Measurements from ENCODE around the gene PLEKHM1. TPM values are rescaled to one million over a fixed set of nuclear protein-coding genes. Genes with fewer than 3 reads are reported as not detected.
"Not testable (repeated sequence)": the region's sequence is repeated elsewhere in the genome, so short reads cannot be mapped to it uniquely, and the experiment has no call there.

PLEKHM1 gene
- total and polyA plus RNA-seq, 12 donors = 10.1 to 152 (median 51.6) TPM

DNA sequence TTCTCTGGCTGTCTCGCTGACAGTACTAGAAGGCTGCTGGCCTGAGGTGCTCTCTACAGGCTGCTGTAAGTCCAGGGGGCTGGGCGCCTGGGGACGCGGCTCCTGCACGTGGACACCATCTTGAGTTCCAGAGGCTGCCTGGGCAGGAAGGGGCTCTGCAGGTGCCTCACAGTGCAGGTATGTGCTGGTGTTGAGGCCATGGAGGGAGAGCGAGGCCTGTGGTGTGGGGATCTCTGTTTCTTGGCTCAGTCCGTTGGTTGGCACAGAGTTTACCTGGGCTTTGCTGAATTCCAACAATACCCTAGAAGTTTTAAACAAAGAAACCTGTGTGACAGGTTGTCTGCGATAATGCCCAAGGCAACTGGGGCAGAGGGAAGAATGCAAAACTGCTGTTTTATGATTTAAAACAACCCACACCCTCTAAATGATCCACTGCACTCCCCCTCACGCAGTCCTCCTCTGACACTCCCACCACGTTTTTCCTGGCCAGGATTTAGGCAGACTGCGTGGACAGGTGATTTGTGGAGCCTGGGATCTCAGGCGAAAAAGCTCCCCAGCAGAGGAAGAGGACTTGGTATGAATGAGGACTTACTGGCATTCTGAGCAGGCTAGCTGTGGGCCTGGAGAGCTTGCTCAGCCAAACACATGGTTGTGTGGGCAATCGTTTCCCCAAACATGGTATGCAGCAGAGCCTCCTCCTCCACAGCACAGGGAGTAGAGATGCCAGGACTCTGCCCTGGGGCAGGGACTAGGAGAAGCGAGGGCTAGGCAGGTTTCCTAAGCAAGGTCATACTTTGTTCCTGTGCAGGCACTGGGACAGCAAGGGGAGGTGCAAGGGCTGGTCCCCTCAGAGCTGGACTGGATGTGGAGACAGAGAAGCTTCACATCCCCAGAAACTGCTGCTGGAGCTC lies 22.0 kb downstream of the PLEKHM1 start:
- H3K9me3 ChIP-seq (replicated peaks in 1 of 3); H3K27me3 ChIP-seq; H3K27ac ChIP-seq; H3K4me1 ChIP-seq (replicated peaks in 1 of 2); H3K36me3 ChIP-seq (replicated peaks in 1 of 2); DNase-seq; intact Hi-C loops (cut with DNase I); H3K4me3 ChIP-seq: not testable (repeated sequence)
- 91 to 100% (median 94%) methylated on average over 4 to 13 of the region's 14 CpGs for WGBS, 4 donors

DNA sequence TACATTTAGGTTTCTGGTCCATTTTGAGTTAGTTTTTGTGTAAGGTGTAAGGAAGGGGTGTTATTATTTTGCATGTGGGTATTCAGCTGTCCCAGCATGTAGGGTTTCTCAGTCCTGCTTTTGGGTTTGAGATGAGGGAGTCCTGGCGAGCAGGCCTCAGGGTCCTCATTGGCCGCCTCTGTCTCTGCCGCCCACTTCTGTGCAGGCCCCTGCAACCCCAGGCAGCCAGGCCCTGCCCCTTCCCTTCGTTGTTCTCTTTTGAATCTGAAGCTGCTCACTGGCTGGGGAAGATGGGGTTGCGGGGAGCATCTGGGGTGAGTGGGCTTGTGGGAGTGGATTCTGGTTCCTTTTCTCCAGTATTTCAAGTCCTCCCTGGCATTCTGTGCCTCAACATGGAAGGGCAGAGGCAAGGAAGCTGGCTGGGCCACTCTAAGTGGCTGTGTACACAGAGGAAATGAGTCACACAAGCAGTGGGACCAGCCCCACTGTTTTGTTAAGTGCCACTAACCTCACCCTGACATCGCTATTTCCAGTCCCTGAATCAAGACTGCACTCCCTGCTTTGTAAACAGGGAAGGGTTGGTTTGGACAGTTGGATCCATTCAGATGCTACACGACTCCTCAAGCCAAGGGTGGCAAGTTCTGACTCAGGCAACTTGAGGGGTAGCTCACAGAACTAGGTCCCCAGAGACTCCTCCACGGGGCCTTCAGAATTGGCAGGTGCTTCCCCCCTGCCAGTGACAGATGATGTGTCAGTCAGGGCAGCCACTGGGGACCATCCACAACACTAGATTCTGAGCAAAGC lies 28.8 kb downstream of the PLEKHM1 start:
- H3K9me3 ChIP-seq (replicated peaks in 1 of 3); DNase-seq; intact Hi-C loops (cut with DNase I); H3K4me1 ChIP-seq (replicated peaks in 1 of 2); H3K36me3 ChIP-seq (replicated peaks in 1 of 2); H3K4me3 ChIP-seq; H3K27ac ChIP-seq; H3K27me3 ChIP-seq: not testable (repeated sequence)
- 37 to 100% (median 76%) methylated on average over 2 to 7 of the region's 8 CpGs for WGBS, 4 donors

DNA sequence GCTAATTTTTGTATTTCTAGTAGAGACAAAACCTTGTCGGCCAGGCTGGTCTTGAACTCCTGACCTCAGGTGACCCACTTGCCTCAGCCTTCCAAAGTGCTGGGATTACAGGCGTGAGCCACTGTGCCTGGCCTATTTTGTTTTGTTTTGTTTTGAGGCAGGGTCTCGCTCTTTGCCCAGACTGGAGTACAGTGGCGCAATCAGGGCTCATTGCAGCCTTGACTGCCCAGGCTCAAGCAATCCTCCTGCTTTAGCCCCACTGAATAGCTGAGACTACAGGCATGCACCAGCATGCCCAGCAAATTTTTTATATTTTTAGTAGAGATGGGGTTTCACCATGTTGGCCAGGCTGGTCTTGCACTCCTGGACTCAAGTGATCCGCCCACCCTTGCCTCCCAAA lies 30.1 kb downstream of the PLEKHM1 start:
- H3K27me3 ChIP-seq; H3K36me3 ChIP-seq (replicated peaks in 1 of 2); H3K4me3 ChIP-seq; DNase-seq; H3K9me3 ChIP-seq (replicated peaks in 1 of 3); H3K27ac ChIP-seq; intact Hi-C loops (cut with DNase I); H3K4me1 ChIP-seq (replicated peaks in 1 of 2): not testable (repeated sequence)
- 89 to 99% (median 97%) methylated on average over 4 to 5 of the region's 5 CpGs for WGBS, 4 donors

- DNase-seq; H3K27ac ChIP-seq; H3K4me1 ChIP-seq (replicated peaks in 1 of 2); H3K27me3 ChIP-seq; intact Hi-C loops (cut with DNase I); H3K4me3 ChIP-seq; H3K9me3 ChIP-seq (replicated peaks in 1 of 3): not testable (repeated sequence)
- H3K36me3 ChIP-seq (replicated peaks in 1 of 2) = peaks cover 0 to 15% of the 10 kb centered on the region in 2 donors
- 93 to 95% (median 94%) methylated on average over 7 of the region's 8 CpGs for WGBS, 4 donors
Measured at GRCh38 chr17:45454341-45454740, 36.2 kb downstream of the PLEKHM1 start.

DNA sequence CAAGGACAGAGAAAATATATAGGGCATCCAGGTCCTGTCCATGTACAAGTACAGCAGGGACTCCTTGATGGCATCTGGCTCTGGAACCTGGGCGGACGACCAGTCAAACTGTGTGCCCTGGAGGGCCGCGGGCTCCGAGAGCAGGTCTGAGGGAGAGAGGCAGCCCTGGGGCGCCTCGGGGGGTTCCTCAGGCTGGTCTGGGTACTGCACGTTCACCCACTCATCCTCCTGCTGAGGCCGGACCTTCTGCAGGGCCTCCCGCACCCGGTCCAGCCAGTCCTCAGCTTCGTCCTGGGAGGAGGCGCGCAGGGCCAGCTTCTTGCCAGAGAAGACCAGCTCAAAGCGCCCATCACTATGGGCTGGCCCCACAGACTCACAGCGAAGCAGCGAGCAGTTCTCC lies 36.8 kb downstream of the PLEKHM1 start:
- 88 to 97% (median 95%) methylated on average over 6 to 17 of the region's 17 CpGs; no CpG with 5 or more reads in 1 of the 4 donors for WGBS, 4 donors
- H3K27ac ChIP-seq; H3K4me1 ChIP-seq (replicated peaks in 1 of 2); H3K4me3 ChIP-seq; intact Hi-C loops (cut with DNase I); H3K9me3 ChIP-seq (replicated peaks in 1 of 3); H3K27me3 ChIP-seq; DNase-seq: not testable (repeated sequence)
- peaks cover 0 to 15% of the 10 kb centered on the region in 2 donors for H3K36me3 ChIP-seq (replicated peaks in 1 of 2)

DNA sequence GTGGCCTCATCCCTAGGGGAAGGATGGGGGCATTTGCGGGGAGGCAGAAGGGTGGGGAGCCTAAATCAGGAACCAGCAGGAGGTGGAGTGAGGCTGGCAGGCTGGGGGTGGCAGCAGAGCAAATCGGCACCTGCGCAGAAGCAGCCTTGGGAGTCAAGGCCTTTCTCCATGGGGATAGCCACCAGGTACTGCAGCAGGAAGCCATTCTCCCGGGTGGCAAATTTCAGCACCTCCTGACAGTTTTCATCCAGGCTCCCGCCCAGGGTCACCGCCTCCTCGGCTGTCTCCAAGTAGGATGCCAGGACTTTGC lies 37.3 kb downstream of the PLEKHM1 start:
- peaks cover 0 to 15% of the 10 kb centered on the region in 2 donors for H3K36me3 ChIP-seq (replicated peaks in 1 of 2)
- H3K9me3 ChIP-seq (replicated peaks in 1 of 3); H3K4me3 ChIP-seq; H3K27me3 ChIP-seq; H3K27ac ChIP-seq; H3K4me1 ChIP-seq (replicated peaks in 1 of 2); intact Hi-C loops (cut with DNase I); DNase-seq: not testable (repeated sequence)
- WGBS, 4 donors = 90 to 96% (median 94%) methylated on average over 3 to 4 of the region's 7 CpGs; no CpG with 5 or more reads in 1 of the 4 donors

- DNase-seq; intact Hi-C loops (cut with DNase I); H3K4me3 ChIP-seq; H3K4me1 ChIP-seq (replicated peaks in 1 of 2); H3K9me3 ChIP-seq (replicated peaks in 1 of 3); H3K27ac ChIP-seq; H3K27me3 ChIP-seq: not testable (repeated sequence)
- H3K36me3 ChIP-seq (replicated peaks in 1 of 2) = peaks cover 0 to 15% of the 10 kb centered on the region in 2 donors
- WGBS, 4 donors = 74 to 88% (median 83%) methylated on average over 8 to 9 of the region's 9 CpGs
Measured at GRCh38 chr17:45452329-45453224, 37.9 kb downstream of the PLEKHM1 start.

GRCh38 chr17:45451660-45452059 lies 38.9 kb downstream of the PLEKHM1 start:
- intact Hi-C loops (cut with DNase I); H3K27me3 ChIP-seq; DNase-seq; H3K27ac ChIP-seq; H3K9me3 ChIP-seq (replicated peaks in 1 of 3); H3K4me1 ChIP-seq (replicated peaks in 1 of 2); H3K4me3 ChIP-seq: not testable (repeated sequence)
- WGBS, 4 donors = 81 to 91% (median 90%) methylated on average over 3 to 7 of the region's 10 CpGs; no CpG with 5 or more reads in 1 of the 4 donors
- H3K36me3 ChIP-seq (replicated peaks in 1 of 2) = peaks cover 0 to 21% of the 10 kb centered on the region in 2 donors
